ENCODE measurements around the gene CPXM1.
"Not testable (repeated sequence)": the region's sequence is repeated elsewhere in the genome, so short reads cannot be mapped to it uniquely, and the experiment has no call there.

CPXM1 gene

DNA sequence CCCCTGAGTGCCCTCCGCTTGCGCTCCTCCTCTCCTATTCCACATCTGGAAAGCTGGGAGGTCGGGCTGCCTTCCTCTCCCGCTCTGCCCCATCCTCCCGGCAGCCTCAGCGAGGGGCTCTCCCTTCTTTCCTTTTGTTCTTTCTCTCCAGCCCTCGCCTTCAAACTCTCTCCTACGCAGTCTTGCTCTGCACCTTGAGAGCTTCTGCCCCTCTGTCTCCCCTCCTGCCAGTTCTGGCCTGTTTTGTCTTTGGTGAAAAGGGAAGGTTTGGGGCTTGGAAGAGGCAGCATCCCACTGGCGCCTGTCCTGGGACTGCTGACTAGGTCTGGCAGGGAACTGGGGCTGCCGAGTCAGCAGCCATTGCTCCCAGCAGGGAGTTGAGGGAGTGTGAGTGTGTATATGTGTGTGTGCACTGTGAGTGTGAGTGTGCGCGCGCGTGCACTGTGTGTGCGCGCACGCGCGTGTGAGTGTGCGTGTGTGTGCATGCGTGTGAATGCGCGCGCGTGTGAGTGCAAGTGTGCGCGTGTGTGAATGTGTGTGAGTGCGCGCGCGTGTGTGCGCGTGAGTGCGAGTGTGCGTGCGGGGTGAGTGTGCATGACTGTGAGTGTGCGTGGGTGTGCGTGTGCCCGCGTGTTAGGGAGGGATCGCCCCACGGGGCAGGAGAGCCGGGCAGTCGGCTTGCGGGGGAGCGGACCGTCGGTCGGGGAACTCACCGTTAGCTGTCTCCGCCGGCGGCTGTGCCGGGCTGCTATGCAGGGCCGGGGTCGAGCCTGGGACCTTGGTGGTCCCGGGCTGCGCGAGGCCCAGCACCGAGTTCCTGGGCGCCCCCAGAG is 523 bp downstream of the CPXM1 start:
- peak; percentile 56 for DNase-seq

DNA sequence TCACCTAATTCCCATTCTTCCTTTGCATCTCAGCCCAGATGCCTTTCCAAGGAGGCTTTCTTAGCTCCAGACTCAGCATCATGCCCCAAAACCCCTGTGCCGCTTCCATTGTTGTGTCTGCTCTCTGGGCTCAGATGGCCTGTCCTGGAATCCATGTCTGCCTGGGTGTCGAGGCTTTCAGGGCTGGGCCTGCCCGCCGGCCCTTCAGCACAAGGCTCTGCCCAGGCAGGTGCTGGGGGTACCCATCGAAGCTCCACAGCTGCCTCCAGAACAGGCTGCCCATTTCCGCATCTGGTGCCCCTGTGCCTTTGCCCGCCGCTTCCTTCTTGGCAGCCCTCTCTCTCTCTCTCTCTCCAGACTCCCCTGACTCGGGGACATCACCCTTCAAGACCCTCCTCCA is 1.2 kb downstream of the CPXM1 start:
- DNase-seq = no peak

DNA sequence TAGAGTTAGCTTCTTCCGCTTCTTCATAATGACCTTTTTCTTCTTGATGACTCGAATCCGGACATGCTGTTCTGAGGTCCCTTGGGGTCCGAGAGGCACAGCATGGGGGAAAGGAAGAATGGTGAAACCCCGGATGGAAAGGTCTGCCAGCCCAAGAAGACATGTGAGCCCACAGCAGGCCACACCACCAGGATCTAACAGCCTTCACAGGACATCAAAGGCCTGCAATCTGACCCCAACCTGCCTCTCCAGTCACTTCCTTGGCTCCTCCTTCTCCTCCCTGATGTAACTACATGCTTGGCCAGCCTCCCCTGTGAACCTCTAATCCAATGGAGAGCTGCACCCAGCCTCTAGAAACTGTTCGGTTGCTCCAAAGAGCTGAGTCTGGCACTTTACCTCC is 1.6 kb downstream of the CPXM1 start:
- DNase-seq = no peak

DNA sequence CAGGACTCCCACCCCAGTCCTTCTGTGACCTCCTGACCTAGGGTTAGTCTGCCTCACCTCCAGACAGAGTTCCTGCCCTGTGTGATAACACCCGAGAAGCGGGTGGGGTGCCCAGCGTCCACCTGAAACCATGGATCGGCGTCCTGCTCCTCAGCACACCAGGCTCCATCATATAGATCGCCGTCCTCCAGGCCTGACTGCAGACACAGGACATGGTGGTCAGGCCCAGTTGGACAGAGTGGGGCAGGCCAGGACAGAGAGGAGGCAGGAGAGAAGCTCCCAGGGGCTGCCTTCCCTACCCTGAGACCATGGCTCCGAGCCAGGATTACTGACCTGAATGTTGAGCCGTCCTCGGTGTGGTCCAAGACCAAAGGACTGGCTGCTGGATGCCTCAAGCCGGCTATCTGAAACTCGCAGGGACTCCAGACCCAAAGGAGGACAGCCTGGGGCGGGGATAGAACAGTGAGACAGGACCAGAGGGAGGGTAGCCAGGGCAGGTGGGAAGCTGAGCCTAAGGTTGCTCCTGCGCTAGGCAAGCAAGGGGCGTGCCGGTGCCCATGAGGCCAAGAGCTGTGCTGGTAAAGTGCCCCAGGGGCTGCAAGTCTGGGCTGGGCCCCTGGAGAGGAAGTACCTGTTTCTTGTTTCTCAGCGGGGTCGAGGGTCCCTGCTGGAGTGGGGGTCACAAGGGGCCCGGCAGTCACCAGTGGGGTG is 2.2 kb downstream of the CPXM1 start:
- no peak for DNase-seq

DNA sequence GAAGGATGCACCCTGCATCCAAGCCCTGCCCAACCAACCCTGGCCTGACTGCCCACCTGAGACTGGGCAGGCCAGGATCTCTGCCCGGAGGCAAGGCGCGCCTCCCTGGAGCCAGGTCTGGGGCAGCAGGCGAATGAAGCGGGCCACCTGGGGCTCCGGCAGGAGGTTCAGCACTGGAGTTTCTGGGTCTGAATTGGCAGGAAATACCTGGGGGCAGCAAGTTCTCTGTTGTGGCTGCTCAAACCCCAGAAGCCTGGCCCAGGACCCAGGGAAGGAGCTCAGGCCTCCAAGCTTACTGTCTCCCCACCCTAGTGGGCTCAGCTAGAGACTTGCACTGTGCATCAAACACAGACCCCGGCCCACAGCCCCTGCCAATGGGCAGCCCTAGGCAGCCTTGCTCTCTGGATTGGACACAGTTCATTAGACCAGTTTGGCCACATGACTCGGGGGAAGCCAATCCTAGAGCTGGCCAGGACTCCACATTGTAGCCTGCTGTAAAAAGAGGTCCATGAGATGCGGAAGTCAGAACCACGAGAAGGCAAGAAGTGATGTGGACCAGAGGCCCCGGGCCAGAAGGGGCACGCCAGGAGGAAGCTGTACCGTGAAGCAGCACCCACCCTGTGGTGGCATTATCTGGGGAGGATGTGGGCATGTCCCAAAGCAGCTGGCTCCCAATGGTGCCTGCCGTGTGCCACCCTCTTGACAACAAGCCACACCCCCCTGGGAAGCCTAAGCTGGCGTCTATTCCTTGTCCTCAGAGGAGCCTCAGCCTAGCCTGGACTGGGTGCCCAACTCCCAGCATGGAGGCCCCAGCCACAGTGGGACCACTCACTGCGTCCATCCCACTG is 3.1 kb downstream of the CPXM1 start:
- no peak for DNase-seq

DNA sequence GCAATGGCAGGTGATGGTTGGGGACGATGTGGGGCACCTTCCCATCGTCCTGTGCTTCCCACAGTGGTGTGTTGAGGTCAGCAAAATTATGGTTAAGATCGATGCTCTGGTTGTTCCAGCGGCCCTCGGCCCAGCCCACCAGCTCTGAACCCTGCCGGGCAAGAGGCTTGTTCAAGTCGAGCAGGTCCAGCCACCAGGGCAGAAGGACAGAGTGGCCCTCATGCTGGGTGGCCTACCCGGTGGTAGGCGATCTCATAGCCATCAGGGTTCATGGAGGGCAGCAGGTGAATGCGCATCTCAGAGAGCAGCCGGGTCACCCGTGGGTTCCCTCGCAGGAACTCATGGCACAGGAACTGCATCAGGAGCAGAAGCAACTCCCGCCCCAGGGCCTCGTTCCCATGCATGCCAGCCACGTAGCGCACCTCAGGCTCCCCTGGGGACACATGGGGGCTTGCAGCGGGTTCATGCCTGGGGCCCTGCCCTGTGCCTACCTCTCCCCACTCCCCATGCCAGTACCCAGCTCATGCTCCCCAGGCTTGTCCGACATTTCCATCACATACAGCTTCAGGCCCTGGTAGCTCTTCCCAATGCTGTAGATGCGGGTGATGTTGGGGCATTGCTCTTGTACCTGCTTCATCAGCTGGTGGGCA is 4.3 kb downstream of the CPXM1 start:
- DNase-seq = no peak

DNA sequence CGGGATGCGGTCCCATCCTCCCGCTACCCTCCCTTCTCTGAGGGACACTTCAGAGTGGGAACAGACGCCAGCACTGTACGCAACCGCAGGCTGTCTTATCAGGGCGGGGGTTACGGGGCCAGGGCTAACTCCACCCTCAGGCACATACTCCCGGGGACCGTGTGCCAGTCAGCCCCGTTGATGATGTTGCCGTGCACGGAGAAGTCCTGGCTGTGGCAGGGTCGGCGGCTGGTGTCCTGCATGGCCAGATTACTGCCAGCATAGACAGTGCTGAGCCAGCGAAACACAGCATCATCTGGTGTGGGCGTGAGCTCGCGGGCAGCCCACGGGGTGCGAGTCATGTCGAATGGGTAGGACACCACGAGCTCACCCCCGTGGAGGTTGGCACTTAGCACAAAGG is 5.0 kb downstream of the CPXM1 start:
- no peak for DNase-seq

DNA sequence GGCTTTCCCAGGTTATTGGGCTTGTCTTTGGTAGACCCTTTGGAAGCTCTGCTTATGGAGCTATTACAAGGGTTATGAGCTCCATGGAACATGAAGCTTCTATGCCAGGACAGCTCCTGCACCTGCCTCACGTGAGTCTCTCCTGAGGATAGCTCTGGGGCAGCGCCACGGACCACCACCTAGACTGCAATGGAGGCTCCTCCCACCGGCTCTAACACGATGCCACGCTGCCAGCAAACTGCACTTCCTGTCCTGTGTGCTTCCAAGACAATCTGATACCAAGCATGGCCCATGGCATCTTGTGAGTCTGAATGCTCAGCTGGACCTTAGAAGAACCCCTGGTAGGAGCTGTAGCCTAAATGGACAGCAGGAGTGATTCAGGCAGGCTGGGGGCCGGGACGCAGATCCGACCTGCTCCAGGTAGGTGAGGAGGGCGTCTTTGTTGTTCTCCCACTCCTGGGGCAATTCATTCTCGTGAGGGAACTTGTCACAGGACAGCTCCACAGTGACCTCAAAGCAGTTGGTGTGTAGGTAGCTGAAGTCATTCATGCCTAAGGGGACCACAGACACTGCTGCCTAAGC is 5.5 kb downstream of the CPXM1 start:
- DNase-seq = no peak

DNA sequence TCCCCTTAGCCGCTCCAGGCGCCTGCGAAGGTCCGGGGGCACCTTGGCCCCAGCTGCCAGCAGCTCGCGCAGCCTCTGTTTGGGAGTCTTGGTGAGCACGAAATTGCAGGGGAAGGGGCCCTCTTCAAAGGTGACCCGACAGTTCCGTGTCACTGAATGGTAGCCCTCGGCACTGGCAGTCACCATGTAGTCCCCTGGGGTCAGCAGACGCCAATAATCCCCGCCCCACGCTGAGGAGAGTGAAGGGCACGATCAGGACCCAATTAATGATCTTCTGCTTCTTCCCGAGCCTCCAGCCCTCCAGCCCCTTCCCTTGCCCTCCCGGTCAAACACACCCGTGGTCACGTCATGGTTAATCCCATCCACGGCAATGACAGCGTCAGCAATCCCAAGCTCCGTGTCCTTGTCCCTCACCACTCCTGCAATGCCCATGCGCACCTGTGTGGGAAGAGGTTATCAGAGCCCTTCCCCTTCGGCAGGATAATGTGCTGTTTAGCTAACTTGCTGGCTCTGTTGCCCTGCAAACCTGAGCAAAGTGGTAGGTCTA is 6.2 kb downstream of the CPXM1 start:
- DNase-seq = peak; percentile 15

DNA sequence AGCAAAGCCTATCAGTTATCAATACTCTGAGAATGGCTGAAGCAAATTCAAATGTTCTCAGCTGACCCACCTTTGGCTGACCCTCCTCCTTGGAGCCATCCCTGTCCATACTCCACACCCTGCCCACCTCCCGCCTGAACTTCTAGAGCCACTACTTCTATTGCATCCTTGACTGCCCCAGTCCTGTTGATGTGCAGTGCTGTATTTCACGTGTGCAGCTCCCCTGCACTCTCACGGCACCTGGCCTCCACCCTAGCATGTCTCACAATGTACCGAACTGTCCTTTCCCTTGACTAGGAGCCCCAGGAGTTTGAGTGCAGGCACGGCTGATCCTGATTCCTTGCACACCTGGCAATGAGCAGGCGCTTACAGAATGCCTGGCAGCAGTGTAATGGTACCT is 7.0 kb downstream of the CPXM1 start:
- DNase-seq = no peak

DNA sequence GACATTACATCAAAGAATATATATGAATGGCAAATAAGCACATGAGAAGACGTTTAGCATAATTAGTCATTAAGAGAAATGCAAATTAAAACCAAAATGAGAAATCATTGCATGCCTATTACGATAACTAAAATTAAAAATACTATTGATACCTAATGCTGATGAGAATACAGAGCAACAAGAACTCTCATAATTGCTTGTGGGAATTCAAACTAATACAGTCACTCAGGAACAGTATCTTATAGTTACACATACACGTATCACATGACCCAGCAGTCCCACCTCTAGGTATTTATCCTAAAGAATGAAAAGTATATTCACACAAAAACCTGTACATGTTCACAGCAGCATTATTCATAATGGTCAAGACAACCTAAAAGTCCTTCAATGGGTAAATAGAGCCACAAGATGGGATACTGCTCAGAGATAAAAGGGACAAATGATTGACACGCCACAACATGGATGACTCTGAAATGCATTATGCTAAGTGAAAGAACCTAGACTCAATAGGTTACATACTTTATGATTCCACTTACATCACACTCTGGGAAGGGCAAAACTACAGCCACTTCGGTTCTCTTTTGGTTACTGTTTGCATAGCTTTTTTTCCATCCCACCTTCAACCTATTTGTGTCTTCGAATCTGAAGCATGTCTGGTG is 16.4 kb downstream of the CPXM1 start:
- no peak for DNase-seq

DNA sequence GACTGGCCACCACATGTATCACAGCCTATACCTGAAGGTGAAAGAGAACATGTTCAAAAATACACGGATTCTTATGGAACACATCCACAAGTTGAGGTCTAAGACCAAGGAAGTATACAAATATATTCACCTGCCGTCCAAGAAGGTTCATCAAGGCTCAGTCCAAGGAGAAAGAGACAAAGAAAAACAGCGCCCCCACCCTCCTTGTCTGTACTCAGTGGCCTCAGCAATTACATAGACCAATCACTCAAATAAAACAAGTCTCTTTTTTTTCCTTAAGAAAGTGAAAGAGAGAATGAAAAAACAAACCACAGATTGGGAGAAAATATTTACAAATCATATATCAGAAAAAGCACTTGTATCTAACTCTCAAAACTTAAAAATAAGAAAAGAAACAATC is 19.5 kb downstream of the CPXM1 start:
- DNase-seq = no peak

DNA sequence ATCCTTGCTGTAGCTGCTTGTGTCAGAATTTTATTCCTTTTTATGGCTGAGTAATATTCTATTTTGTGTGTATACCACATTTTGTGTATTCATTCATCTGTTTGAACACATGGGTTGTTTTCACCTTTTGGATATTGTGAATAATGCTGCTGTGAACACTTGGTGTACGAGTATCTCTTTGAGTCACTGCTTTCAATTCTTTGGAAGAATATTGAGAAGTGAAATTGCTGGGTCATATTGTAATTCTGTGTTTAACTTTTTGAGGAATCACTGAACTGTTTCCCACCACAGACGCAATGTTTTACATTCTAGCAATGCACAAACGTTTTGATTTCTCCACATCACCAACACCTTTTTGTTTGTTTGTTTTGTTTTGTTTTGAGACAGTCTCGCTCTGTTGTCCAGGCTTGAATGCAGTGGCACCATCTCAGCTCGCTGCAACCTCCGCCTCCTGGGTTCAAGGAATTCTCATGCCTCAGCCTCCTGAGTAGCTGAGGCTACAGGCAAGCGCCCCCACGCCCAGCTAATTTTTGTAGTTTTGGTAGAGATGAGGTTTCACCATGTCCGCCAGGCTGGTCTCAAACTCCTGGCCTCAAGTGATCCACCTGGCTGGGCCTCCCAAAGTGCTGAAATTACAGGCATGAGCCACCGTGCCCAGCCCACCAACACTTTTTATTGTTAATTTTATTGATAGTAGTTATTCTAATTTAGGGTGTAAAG is 21.7 kb downstream of the CPXM1 start:
- no peak for DNase-seq

DNA sequence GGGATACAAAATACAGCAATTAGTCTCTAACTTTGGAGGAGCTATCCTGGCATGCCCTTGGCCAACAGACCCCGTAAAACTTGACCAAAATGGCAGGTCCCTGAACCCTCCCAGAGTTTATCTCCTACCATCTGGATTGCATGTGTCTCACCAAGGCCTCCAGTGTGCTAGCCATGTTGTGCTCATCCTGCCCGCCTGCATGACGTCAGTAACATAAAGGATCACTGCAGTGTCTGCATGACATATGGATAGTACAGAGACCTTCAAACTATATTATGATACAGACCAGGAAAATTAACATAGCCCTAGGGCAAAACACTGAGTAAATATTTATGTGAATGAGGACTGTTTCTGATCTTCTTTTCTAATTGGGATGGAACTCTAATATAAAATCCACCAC is 25.3 kb downstream of the CPXM1 start:
- DNase-seq = peak; percentile 24

DNA sequence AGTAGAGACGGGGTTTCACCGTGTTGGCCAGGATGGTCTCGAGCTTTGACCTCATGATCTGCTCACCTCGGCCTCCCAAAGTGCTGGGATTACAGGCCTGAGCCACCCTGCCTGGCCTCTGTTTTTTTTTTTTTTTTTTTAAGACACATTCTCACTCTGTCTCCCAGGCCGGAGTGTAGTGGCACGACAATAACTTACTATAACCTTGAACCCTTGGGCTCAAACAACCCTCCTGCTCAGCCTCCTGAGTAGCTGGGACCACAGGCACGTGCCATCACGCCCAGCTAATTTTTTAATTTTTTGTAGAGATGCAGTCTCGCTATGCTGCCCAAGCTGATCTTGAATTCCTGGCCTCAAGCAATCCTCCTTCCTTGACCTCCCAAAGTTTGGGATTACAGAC is 26.6 kb downstream of the CPXM1 start:
- DNase-seq = no peak

DNA sequence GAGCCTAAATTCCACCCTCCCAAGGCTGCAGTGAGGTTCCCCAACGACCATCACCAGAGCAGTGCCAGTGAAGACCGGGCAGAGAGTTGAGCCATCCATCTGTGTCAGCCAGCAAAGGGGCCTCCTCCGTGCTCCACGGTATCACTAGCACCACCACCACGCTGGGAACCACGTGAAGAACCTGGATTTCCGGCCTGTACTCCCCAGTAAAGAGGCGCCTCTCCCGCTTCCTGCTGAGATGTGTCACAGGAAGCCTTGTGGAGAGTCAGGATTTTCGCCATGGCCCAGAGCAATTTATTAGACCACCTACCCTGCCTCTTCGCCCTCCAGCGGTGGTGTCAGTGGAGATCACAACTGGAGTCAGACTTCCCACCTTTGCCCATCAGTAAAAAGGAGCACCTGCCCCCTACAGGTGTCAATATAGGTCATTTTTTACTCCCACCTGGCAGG is 28.8 kb downstream of the CPXM1 start:
- DNase-seq = peak; percentile 79

DNA sequence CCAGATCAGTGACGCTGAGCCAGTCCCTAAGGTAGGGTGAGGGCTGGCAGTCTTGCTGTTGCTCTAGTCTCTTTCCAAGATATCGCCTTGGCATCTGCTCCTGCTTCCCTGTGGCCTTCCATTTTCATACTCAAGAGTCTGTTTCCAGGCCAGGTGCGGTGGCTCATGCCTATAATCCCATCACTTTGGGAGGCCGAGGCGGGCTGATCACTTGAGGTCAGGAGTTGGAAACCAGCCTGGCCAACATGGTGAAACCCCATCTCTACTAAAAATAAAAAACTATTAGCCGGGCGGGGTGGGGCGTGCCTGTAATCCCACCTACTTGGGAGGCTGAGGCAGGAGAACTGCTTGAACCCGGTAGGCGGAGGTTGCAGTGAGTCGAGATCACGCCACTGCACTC is 30.3 kb downstream of the CPXM1 start:
- not testable (repeated sequence) for DNase-seq

DNA sequence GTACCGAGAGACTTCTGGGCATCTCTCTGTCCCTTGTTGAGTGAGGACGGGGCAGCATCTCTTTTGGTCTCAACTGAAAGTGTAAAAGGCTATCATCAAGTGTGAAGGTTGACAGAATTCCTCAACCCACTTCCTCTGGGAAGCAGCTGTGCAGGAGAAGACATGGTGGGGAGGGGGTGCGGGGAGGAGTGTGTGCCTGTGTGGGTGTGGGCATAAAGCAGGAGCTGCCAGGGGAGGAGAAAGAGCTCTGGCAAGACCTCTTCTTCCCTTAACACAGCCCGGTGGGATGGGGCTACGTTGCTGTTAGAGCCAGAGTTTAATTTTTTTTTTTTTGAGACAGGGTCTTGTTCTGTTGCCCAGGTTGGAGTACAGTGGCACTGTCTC is 31.8 kb downstream of the CPXM1 start:
- DNase-seq = no peak

DNA sequence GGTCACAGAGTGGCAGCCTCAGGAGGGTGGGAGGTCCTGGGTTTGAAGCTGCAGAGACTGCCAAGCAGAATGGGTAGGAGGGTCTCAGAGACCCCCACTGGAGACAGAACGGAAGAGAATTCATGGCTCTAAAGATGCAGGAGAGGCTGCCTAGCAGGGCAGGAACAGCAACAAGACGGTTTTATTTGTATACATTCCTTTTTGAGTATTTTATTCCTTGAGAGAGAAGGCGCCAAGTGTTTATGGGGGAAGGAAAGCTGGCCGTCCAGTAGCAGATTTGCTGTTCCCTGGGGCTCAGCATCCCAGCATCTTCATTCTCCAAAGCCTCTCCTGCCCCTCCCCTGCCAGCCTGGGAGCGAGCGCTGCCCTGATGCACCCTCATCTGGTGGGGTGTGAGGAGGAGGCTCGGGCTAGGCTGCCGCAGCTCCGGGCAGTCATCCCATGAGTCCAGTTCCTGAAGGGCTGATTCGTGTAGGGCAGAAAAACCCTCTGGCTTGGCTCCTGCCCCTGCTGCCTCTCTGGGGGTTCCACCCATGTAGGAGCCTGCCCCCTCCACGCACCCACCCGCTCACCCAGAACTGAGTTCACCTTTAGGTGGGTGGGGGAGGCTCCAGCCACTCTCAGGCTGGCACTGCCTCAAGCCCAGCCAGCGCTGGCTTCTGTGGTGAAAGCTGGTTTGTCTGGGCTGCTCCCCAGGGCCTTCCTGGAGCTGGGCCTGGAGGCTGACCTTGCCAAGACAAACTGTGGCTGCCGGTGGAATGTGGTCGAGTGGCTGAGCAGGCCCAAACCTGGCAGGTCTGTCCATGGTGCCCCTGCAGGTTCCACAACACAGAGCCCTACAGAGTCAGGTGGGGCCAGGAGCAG is 32.4 kb downstream of the CPXM1 start:
- no peak for DNase-seq

DNA sequence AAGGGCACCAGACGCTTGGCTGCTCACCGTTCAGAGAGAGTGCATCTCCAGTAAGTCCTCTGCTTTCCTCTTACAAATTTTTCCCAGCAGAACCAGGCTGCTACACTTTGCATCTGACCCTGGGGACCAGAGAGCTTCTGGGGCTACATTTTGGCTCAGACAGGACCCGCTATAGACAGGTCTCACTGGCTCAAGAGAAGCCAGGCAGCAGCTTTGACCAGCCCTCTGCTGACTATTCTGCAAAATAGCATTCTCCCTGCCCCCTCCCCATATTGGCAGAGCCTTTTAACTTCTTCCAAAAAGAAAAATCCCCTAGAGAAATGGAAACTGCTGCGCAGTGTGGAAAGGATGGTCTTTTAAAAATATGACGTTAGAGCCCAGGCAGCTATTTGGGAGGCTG is 37.2 kb downstream of the CPXM1 start:
- DNase-seq = peak; percentile 18

All from NCI-H146 (cell line).